Spleen (tissue), 11 donors: ENCODE data around the gene USP35. TPM values are rescaled to one million over a fixed set of nuclear protein-coding genes. Genes with fewer than 3 reads are reported as not detected.

Experiments
- DNase-seq: peaks from one replicate; pipeline ENCODE4 v3.0.0-alpha.2; 2020
- H3K27ac ChIP-seq, 8 donors: fragments of 200-600 bp; sonication (generic) in 7 of 8; 1 replicate in 4 of 8; 2 replicates in 4 of 8; pipeline versions ENCODE4 v1.5.0 to v1.8.0; 2016 to 2021; ENCODE audit warnings: inconsistent platforms in 4 of 8, mild to moderate bottlenecking in 4 of 8, moderate library complexity in 1 of 8
- H3K27me3 ChIP-seq, 7 donors: fragments of 200-600 bp; sonication (generic) in 6 of 7; replicated peaks in 1 of 7; 1 replicate in 4 of 7; 2 replicates in 3 of 7; pipeline versions ENCODE4 v1.5.0 to v1.8.0; 2016 to 2021; ENCODE audit warnings: inconsistent platforms in 3 of 7, mild to moderate bottlenecking in 1 of 7
- H3K36me3 ChIP-seq, 6 donors: fragments of 200-600 bp; sonication (generic) in 5 of 6; 1 replicate in 4 of 6; 2 replicates in 2 of 6; pipeline versions ENCODE4 v1.5.0 to v1.8.0; 2016 to 2021; ENCODE audit warnings: inconsistent platforms in 2 of 6
- H3K4me1 ChIP-seq, 6 donors: fragments of 200-600 bp; sonication (generic) in 5 of 6; 1 replicate in 3 of 6; 2 replicates in 3 of 6; pipeline versions ENCODE4 v1.5.0 to v1.8.0; 2016 to 2021; ENCODE audit warnings: inconsistent platforms in 3 of 6
- H3K4me3 ChIP-seq, 8 donors: fragments of 200-600 bp; sonication (generic) in 7 of 8; 1 replicate in 4 of 8; 2 replicates in 4 of 8; pipeline versions ENCODE4 v1.5.0 to v1.8.0; 2016 to 2021; ENCODE audit warnings: inconsistent platforms in 4 of 8, mild to moderate bottlenecking in 4 of 8, moderate library complexity in 2 of 8
- H3K9me3 ChIP-seq, 8 donors: fragments of 200-600 bp; sonication (generic) in 7 of 8; 1 replicate in 4 of 8; 2 replicates in 4 of 8; pipeline versions ENCODE4 v1.5.0 to v1.8.0; 2016 to 2021; ENCODE audit warnings: inconsistent platforms in 4 of 8
- CTCF ChIP-seq, 11 experiments: fragments of 200-600 bp in 7 of 11; fragments of 450-650 bp in 4 of 11; sonication (generic) in 4 of 11; IDR thresholded peaks in 8 of 11; conservative IDR thresholded peaks in 3 of 11; 1 replicate in 7 of 11; 2 replicates in 4 of 11; pipeline versions ENCODE4 v1.4.0 to v1.8.0; 2016 to 2021; ENCODE audit warnings: antibody characterized with exemption in 11 of 11, inconsistent platforms in 4 of 11, mild to moderate bottlenecking in 1 of 11
- POLR2A ChIP-seq, 3 donors: fragments of 450-650 bp; IDR thresholded peaks; one replicate each; pipeline ENCODE4 v1.5.1; 2017; ENCODE audit warnings: antibody characterized with exemption in 3 of 3, mild to moderate bottlenecking in 1 of 3
- POLR2AphosphoS5 ChIP-seq, 3 donors: sonication (generic); formaldehyde crosslinking; IDR thresholded peaks; one replicate each; pipeline ENCODE4 v1.5.1; 2017; ENCODE audit warnings: antibody characterized with exemption in 3 of 3
- WGBS, 5 donors: extraction: QIAGEN DNeasy Blood & Tissue Kit in 3 of 5; methylation state at CpG; one replicate each; pipeline versions ENCODE4 v1.1.5 to v1.1.7; 2013 to 2018; 5-methylcytosine and 5-hydroxymethylcytosine counted together
- intact Hi-C: fragments of 100-400 bp; cut with DNase I; formaldehyde crosslinking; loops from one replicate; pipeline ENCODE4 v1.15.0; 2023; ENCODE audit warnings: low total_unique reads
- polyA plus RNA-seq, 3 donors: library from polyadenylated mRNA; stranded (reverse); fragments of 200-250 nt; gene quantifications; one replicate each; pipeline ENCODE4 v1.2.1, GENCODE V29; 2013
- total RNA-seq, 7 donors: library from RNA; depleted of rRNA in 3 of 7; stranded (reverse); fragments of >200 nt in 3 of 7; fragmentation: NEBNext Ultra II Directional in 4 of 7; extraction: Animal tissue kit (Norgen Biotek cat#: 25700) in 4 of 7; gene quantifications; one replicate each; pipeline versions ENCODE4 v1.1.0 to v1.2.1, GENCODE V29; 2016 to 2021
- donor health status: healthy with polysubstance abuse.
- donor health status: DM: no; HTN: no; CAD: no; lungs with moderate emphysema.
- donor health status: DM: no; HTN: no; CAD: no.
- donor health status: Bipolar disorder and iron deficiency.
- donor health status: healthy.
- donor health status: DM: no; HTN: no; CAD: no.
- donor health status: DM: yes; HTN: yes; CAD: no.

USP35 gene
- total and polyA plus RNA-seq, 10 donors, result 1.6 to 9.5 (median 6.3) TPM

DNA sequence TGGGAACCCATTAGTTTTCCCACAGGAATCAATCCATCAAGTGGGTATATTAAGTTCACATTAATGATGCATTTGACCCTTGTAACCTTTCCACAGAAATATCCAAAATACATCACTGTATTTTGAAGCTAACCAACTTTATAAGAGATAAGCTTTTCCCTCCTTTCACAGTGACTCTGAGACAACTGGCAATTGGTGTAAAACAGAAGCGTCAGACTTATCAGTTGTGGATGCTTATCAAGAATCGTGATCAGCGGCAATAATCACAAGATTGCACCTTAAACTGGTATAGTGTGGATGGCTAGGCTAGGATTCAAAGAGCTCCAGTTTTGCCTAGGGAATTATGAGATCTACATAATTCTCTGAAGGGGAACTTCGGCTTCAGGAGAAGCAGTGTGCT, 73.1 kb downstream of the USP35 start:
- no peaks in the 10 kb centered on the region for H3K27me3 ChIP-seq
- peak overlapping the region in 1 of 8 donors; percentile 0 for H3K27ac ChIP-seq
- no peak for DNase-seq
- H3K4me3 ChIP-seq, result no peak overlapping the region
- intact Hi-C loops, result no loop called here
- no peaks in the 10 kb centered on the region for H3K9me3 ChIP-seq
- TF ChIP-seq POLR2A (IDR thresholded peaks at IDR 0.05), result no peak
- no peak for TF ChIP-seq POLR2AphosphoS5 (IDR thresholded peaks at IDR 0.05)
- TF ChIP-seq CTCF (IDR thresholded peaks at IDR 0.05 in 8 of 11, conservative IDR thresholded peaks at IDR 0.05 in 3 of 11), result no peak
- H3K4me1 ChIP-seq, result peaks cover 0 to 13% (median 9%) of the 10 kb centered on the region in 6 donors
- H3K36me3 ChIP-seq, result no peaks in the 10 kb centered on the region
- WGBS, 5 donors, result 85 to 93% (median 88%) methylated on average over 4 of the region's 4 CpGs

GRCh38 chr11:78262238-78262637, 73.5 kb downstream of the USP35 start:
- Histone ChIP-seq H3K4me3 (no peak overlapping the region), H3K4me1 (peaks cover 0 to 13% (median 5%) of the 10 kb centered on the region in 6 donors), H3K36me3 (no peaks in the 10 kb centered on the region), H3K9me3 (no peaks in the 10 kb centered on the region), H3K27ac (peak overlapping the region in 1 of 8 donors; percentile 0), H3K27me3 (no peaks in the 10 kb centered on the region)
- intact Hi-C loops, result no loop called here
- no peak for DNase-seq
- WGBS, 5 donors, result 78 to 94% (median 88%) methylated on average over 5 of the region's 5 CpGs
- TF ChIP-seq CTCF (IDR thresholded peaks at IDR 0.05 in 8 of 11, conservative IDR thresholded peaks at IDR 0.05 in 3 of 11) (no peak), POLR2AphosphoS5 (IDR thresholded peaks at IDR 0.05) (no peak), POLR2A (IDR thresholded peaks at IDR 0.05) (no peak)

DNA sequence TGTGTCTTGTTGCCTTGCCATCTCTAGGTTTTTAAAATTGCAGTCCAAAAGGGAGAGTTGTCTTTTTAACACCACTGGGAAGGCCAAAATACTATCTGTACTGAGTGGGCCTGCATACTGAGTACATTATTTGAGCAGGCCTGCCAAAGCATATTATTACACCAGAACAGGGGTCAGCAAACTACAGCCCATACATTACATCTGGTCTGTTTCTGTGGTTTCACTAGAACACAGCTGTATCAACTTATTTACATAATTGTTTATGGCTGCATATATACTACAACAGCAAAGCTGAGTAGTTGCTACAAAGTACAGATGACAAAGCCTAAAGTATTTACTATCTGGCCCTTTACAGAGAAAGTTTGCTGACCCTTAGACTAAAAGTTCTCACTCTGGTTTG, 74.0 kb downstream of the USP35 start:
- intact Hi-C loops, result no loop called here
- Histone ChIP-seq H3K9me3 (no peaks in the 10 kb centered on the region), H3K4me3 (no peak overlapping the region), H3K27ac (peak overlapping the region in 1 of 8 donors; percentile 0), H3K4me1 (peaks cover 0 to 10% (median 2%) of the 10 kb centered on the region in 6 donors), H3K36me3 (no peaks in the 10 kb centered on the region), H3K27me3 (no peaks in the 10 kb centered on the region)
- TF ChIP-seq CTCF (IDR thresholded peaks at IDR 0.05 in 8 of 11, conservative IDR thresholded peaks at IDR 0.05 in 3 of 11) (no peak), POLR2A (IDR thresholded peaks at IDR 0.05) (no peak), POLR2AphosphoS5 (IDR thresholded peaks at IDR 0.05) (no peak)
- no peak for DNase-seq

Other genes starting within 250 kb of the USP35 start
- 10 to 100 TPM; 40.6 to 68.5 (median 54.9) TPM for gene INTS4, start 194.3 kb upstream of the USP35 start, total RNA-seq
- 10 to 100 TPM; 17.7 to 27.0 (median 22.2) TPM for gene INTS4, start 194.3 kb upstream of the USP35 start, polyA plus RNA-seq
- gene KCTD14, start 165.6 kb upstream of the USP35 start, total RNA-seq, result under 1 TPM in 5 of 7 donors, not detected in 2; 0.40 to 0.82 (median 0.69) TPM
- under 1 TPM; 0.20 to 0.44 (median 0.35) TPM for gene KCTD14, start 165.6 kb upstream of the USP35 start, polyA plus RNA-seq
- gene THRSP, start 125.1 kb upstream of the USP35 start, total RNA-seq, result not detected
- gene THRSP, start 125.1 kb upstream of the USP35 start, polyA plus RNA-seq, result under 1 TPM in 2 of 3 donors, not detected in 1; 0.13 to 0.29 TPM
- 100 to 1,000 TPM in 2 of 7 donors, 10 to 100 TPM in 5; 44.1 to 113 (median 94.7) TPM for gene NDUFC2, start 109.1 kb upstream of the USP35 start, total RNA-seq
- 100 to 1,000 TPM in 2 of 3 donors, 10 to 100 TPM in 1; 60.7 to 135 (median 100) TPM for gene NDUFC2, start 109.1 kb upstream of the USP35 start, polyA plus RNA-seq
- gene ALG8, start 49.3 kb upstream of the USP35 start, total RNA-seq, result 10 to 100 TPM; 17.4 to 35.7 (median 29.3) TPM
- 10 to 100 TPM; 30.7 to 34.0 (median 32.7) TPM for gene ALG8, start 49.3 kb upstream of the USP35 start, polyA plus RNA-seq
- gene KCTD21, start 293 bp upstream of the USP35 start, total RNA-seq, result 10 to 100 TPM in 2 of 7 donors, 1 to 10 TPM in 5; 6.0 to 13.6 (median 7.2) TPM
- 1 to 10 TPM; 1.2 to 3.4 (median 1.4) TPM for gene KCTD21, start 293 bp upstream of the USP35 start, polyA plus RNA-seq
- gene GAB2, start 228.9 kb downstream of the USP35 start, total RNA-seq, result 10 to 100 TPM; 43.9 to 57.7 (median 50.0) TPM
- 1 to 10 TPM; 2.3 to 6.8 (median 2.5) TPM for gene GAB2, start 228.9 kb downstream of the USP35 start, polyA plus RNA-seq